Measurements from ENCODE around the gene GPC3.

The GPC3 gene

GRCh38 chrX:133864236-133864635 is 121.2 kb downstream of the GPC3 start:
- DNase-seq (ENCODE audit: low read depth), result no peak
- TF ChIP-seq, protein P1, sequence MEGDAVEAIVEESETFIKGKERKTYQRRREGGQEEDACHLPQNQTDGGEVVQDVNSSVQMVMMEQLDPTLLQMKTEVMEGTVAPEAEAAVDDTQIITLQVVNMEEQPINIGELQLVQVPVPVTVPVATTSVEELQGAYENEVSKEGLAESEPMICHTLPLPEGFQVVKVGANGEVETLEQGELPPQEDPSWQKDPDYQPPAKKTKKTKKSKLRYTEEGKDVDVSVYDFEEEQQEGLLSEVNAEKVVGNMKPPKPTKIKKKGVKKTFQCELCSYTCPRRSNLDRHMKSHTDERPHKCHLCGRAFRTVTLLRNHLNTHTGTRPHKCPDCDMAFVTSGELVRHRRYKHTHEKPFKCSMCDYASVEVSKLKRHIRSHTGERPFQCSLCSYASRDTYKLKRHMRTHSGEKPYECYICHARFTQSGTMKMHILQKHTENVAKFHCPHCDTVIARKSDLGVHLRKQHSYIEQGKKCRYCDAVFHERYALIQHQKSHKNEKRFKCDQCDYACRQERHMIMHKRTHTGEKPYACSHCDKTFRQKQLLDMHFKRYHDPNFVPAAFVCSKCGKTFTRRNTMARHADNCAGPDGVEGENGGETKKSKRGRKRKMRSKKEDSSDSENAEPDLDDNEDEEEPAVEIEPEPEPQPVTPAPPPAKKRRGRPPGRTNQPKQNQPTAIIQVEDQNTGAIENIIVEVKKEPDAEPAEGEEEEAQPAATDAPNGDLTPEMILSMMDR (conservative IDR thresholded peaks at IDR 0.05; ENCODE audit: low read depth, low read length), result no peak

DNA sequence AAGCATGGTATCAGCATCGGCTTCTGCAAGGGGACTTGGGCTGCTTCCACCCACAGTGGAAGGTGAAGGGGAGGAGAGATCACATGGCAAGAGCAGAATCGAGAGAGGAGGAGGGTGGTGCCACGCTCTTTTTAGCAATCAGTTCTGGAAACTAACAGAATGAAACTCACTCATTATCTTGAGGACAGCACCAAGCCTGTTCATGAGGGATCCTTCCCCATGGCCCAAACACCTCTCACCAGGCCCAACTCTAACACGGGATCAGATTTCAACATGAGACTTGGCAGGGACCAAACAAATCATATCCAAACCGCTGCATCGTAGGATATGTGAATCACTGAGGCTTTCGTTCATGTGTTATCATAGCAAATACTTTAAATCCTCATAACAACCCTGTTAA is 125.5 kb downstream of the GPC3 start:
- DNase-seq (ENCODE audit: low read depth), result peak; percentile 70
- no peak overlapping the region for H3K4me3 ChIP-seq (ENCODE audit: low read depth, low read length)
- TF ChIP-seq, protein P1 (conservative IDR thresholded peaks at IDR 0.05; ENCODE audit: low read depth, low read length), result no peak

More at GRCh38 chrX:133864236-133864635, 121.2 kb downstream of the GPC3 start:
- no peak overlapping the region for H3K4me3 ChIP-seq (ENCODE audit: low read depth, low read length)

GRCh38 chrX:133859336-133859735 is 126.1 kb downstream of the GPC3 start:
- no peak overlapping the region for H3K4me3 ChIP-seq (ENCODE audit: low read depth, low read length)
- TF ChIP-seq, protein P1 (conservative IDR thresholded peaks at IDR 0.05; ENCODE audit: low read depth, low read length), result no peak
- DNase-seq (ENCODE audit: low read depth), result no peak

- no peak overlapping the region for H3K4me3 ChIP-seq (ENCODE audit: low read depth, low read length)
- TF ChIP-seq, protein P1 (conservative IDR thresholded peaks at IDR 0.05; ENCODE audit: low read depth, low read length), result no peak
- no peak for DNase-seq (ENCODE audit: low read depth)
Measured at GRCh38 chrX:133857640-133858269, 127.6 kb downstream of the GPC3 start.

GRCh38 chrX:133856819-133857218 is 128.6 kb downstream of the GPC3 start:
- no peak for DNase-seq (ENCODE audit: low read depth)
- no peak overlapping the region for H3K4me3 ChIP-seq (ENCODE audit: low read depth, low read length)
- TF ChIP-seq, protein P1 (conservative IDR thresholded peaks at IDR 0.05; ENCODE audit: low read depth, low read length), result no peak

GRCh38 chrX:133854290-133854689 is 131.1 kb downstream of the GPC3 start:
- no peak overlapping the region for H3K4me3 ChIP-seq (ENCODE audit: low read depth, low read length)
- DNase-seq (ENCODE audit: low read depth), result no peak
- TF ChIP-seq, protein P1 (conservative IDR thresholded peaks at IDR 0.05; ENCODE audit: low read depth, low read length), result no peak

DNA sequence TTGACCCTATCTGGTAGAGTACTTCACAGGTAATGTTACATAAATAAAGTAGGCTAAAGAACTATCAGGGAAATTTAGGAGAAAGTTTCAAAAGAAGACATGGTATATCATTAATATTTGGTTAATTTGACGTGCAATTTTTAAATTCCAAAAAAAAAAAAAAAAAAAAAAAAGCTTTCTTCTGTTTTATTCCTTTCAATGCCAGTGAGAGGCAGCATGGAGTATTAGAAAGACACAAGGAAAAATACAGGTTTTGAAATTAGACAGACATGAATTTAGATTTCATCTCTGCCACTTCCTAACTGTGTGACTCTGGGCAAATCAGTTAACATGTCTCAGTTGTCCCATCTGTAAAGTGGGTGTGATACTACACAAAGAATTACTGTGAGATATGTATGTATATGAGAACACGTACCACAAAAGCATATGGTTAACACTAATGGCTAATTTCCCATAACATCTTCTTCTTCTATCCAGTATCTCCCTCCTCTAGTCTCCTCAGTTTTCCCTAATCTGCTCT is 132.5 kb downstream of the GPC3 start:
- DNase-seq (ENCODE audit: low read depth), result peak; percentile 4
- TF ChIP-seq, protein P1 (conservative IDR thresholded peaks at IDR 0.05; ENCODE audit: low read depth, low read length), result no peak
- H3K4me3 ChIP-seq (ENCODE audit: low read depth, low read length), result no peak overlapping the region

Measured in choroid plexus epithelial cell (primary cell).